Measurements from ENCODE around the gene DDIT4. TPM values are rescaled to one million over a fixed set of nuclear protein-coding genes. Genes with fewer than 3 reads are reported as not detected.

The DDIT4 gene
- total and polyA plus RNA-seq, 2 of the 8 experiments (the other 6 are each of a cell fraction or from before 2014, with no cell fraction given) = 47.4 to 108 TPM

- H3K9me3 ChIP-seq (ENCODE audit: insufficient read depth in 2 of 2, low read depth in 1 of 2, low read length in 1 of 2) = no peaks in the 10 kb centered on the region
- H3K9ac ChIP-seq (replicated peaks in 1 of 4; ENCODE audit: extremely low read depth in 1 of 4, low read depth in 3 of 4, low read length in 3 of 4) = no peak overlapping the region
- no peak overlapping the region for H2BK120ac ChIP-seq (replicated peaks; ENCODE audit: low read depth, low read length)
- no peak overlapping the region for H3K14ac ChIP-seq (ENCODE audit: insufficient read length)
- H3K56ac ChIP-seq (replicated peaks; ENCODE audit: insufficient read length, low read depth, low read length) = no peak overlapping the region
- H3K4me3 ChIP-seq (ENCODE audit: extremely low read depth in 1 of 4, insufficient read depth in 2 of 4, low read depth in 3 of 4, low read length in 4 of 4) = no peak overlapping the region
- no peak overlapping the region for H3K27ac ChIP-seq (ENCODE audit: low read depth, low read length)
- no peak overlapping the region for H4K8ac ChIP-seq (ENCODE audit: extremely low read depth, insufficient read depth, low read length)
- no peak overlapping the region for H2BK15ac ChIP-seq (ENCODE audit: low read length)
- H3K4ac ChIP-seq (replicated peaks; ENCODE audit: insufficient read length, low read depth, low read length) = no peak overlapping the region
- no peak overlapping the region for H3K4me2 ChIP-seq (ENCODE audit: insufficient read depth in 1 of 2, low read depth in 2 of 2, low read length in 2 of 2)
- H4K5ac ChIP-seq (ENCODE audit: insufficient read length, low read depth, low read length) = no peak overlapping the region
- FAIRE-seq (no peak), DNase-seq (ENCODE audit: low read depth in 1 of 2, low spot score in 2 of 2) (no peak)
- H4K20me1 ChIP-seq (replicated peaks in 1 of 2; ENCODE audit: control insufficient read depth in 1 of 2, insufficient read depth in 2 of 2, low read length in 2 of 2) = no peaks in the 10 kb centered on the region
- ChIA-PET CTCF (ENCODE audit: partially characterized antibody) (interaction anchor here (0.7 to 2.6 kb wide), 4 partner anchors 9 to 28 kb away, joined by 3 to 7 read pairs (median 3); no protein-coding TSS in a partner anchor), POLR2A (ENCODE audit: partially characterized antibody) (interaction anchor here (0.6 to 39.2 kb wide), 10 partner anchors 8 to 308 kb away, joined by 3 to 895 read pairs (median 4); partner anchors contain the start of gene DDIT4)
- H3K36me3 ChIP-seq (ENCODE audit: control insufficient read depth in 2 of 4, insufficient read depth in 4 of 4, low read length in 3 of 4) = no peaks in the 10 kb centered on the region
- no peaks in the 10 kb centered on the region for H3K23me2 ChIP-seq (ENCODE audit: low read depth, low read length)
- H2BK12ac ChIP-seq (ENCODE audit: low read depth, low read length) = no peak overlapping the region
- no peak overlapping the region for H3K18ac ChIP-seq (ENCODE audit: extremely low read depth, low read length)
- H2AFZ ChIP-seq (ENCODE audit: low read length) = no peak overlapping the region
- H2AK5ac ChIP-seq (ENCODE audit: low read depth, low read length) = no peak overlapping the region
- H3K23ac ChIP-seq (ENCODE audit: insufficient read length) = no peak overlapping the region
- H3K27me3 ChIP-seq (replicated peaks in 1 of 4; ENCODE audit: control insufficient read depth in 3 of 4, extremely low read depth in 1 of 4, insufficient read depth in 3 of 4, low read length in 3 of 4) = peaks cover 0 to 3% (median 0%) of the 10 kb centered on the region in 4 experiments; a peak in 1 of 7 replicates
- H3K79me2 ChIP-seq (ENCODE audit: control insufficient read depth in 1 of 2, insufficient read depth in 2 of 2, low read length in 2 of 2) = no peaks in the 10 kb centered on the region
- H4K91ac ChIP-seq (replicated peaks; ENCODE audit: insufficient read length, low read length) = no peak overlapping the region
- no peak overlapping the region for H2BK5ac ChIP-seq (ENCODE audit: low read depth, low read length)
- H3K4me1 ChIP-seq (replicated peaks in 1 of 4; ENCODE audit: control insufficient read depth in 3 of 4, insufficient read depth in 4 of 4, low read length in 3 of 4) = peaks cover 4 to 24% (median 16%) of the 10 kb centered on the region in 4 experiments
- WGBS, 2 experiments (ENCODE audit: extremely low coverage in 1 of 2, insufficient coverage in 1 of 2, insufficient read length in 1 of 2, insufficient replicate concordance in 2 of 2, low coverage in 1 of 2, low lambda C conversion rate in 2 of 2, missing lambda C conversion rate in 1 of 2) = 89% methylated on average over 8 of the region's 8 CpGs; no CpG with 5 or more reads in 1 of the 2 experiments
- H3K79me1 ChIP-seq (ENCODE audit: low read depth, low read length) = no peaks in the 10 kb centered on the region
- no peak overlapping the region for H2BK20ac ChIP-seq (ENCODE audit: low read length)
- no peak for TF ChIP-seq EGR1 (IDR thresholded peaks at IDR 0.05; ENCODE audit: borderline replicate concordance, low read depth, low read length)
- TF ChIP-seq EP300 (IDR thresholded peaks at IDR 0.05; ENCODE audit: borderline replicate concordance in 1 of 2, low read depth in 2 of 2, low read length in 2 of 2) = no peak
- TF ChIP-seq CHD1 (IDR thresholded peaks at IDR 0.05; ENCODE audit: low read depth, low read length) = no peak
- no peak for TF ChIP-seq TEAD4 (IDR thresholded peaks at IDR 0.05; ENCODE audit: low read depth, low read length)
- TF ChIP-seq TCF12 (IDR thresholded peaks at IDR 0.05; ENCODE audit: low read depth, low read length) = no peak
- no peak for TF ChIP-seq CREB1 (IDR thresholded peaks at IDR 0.05)
- no peak for TF ChIP-seq GTF2F1 (IDR thresholded peaks at IDR 0.05; ENCODE audit: borderline replicate concordance, low read depth, low read length)
- TF ChIP-seq BCL11A (IDR thresholded peaks at IDR 0.05; ENCODE audit: low read depth in 2 of 2, low read length in 2 of 2) = no peak
- no peak for TF ChIP-seq KDM4A (IDR thresholded peaks at IDR 0.05; ENCODE audit: low read depth, low read length, severe bottlenecking)
- TF ChIP-seq POU5F1 (IDR thresholded peaks at IDR 0.05; ENCODE audit: low read depth, low read length) = no peak
- no peak for TF ChIP-seq RNF2 (IDR thresholded peaks at IDR 0.05; ENCODE audit: borderline replicate concordance, low read depth, low read length, missing control alignments, poor library complexity, severe bottlenecking)
Observed at GRCh38 chr10:72312865-72313391, 39.2 kb downstream of the DDIT4 start.

All from H1 (cell line).